ENCODE results near the gene CASS4.
"Not testable (repeated sequence)": the region's sequence is repeated elsewhere in the genome, so short reads cannot be mapped to it uniquely, and the experiment has no call there.

CASS4 gene

GRCh38 chr20:56411759-56412472 is at the start of gene CASS4:
TSS of gene CASS4 (plus strand) at chr20:56412260. CDS start at chr20:56412459, 199 bp downstream.
- DNase-seq (ENCODE audit: low read depth in 3 of 3, low spot score in 1 of 3), result no peak

- DNase-seq (ENCODE audit: low read depth in 3 of 3, low spot score in 1 of 3), result no peak
These were observed 49.1 kb upstream of the CASS4 start for GRCh38 chr20:56362833-56363413.

- no peak for DNase-seq (ENCODE audit: low read depth in 3 of 3, low spot score in 1 of 3)
These were observed 48.6 kb upstream of the CASS4 start for GRCh38 chr20:56363491-56363890.

GRCh38 chr20:56368351-56369134 is 43.5 kb upstream of the CASS4 start:
- DNase-seq (ENCODE audit: low read depth in 3 of 3, low spot score in 1 of 3), result no peak

- no peak for DNase-seq (ENCODE audit: low read depth in 3 of 3, low spot score in 1 of 3)
These were observed 42.9 kb upstream of the CASS4 start for GRCh38 chr20:56369179-56369578.

- DNase-seq (ENCODE audit: low read depth in 3 of 3, low spot score in 1 of 3), result no peak
These were observed 40.1 kb upstream of the CASS4 start for GRCh38 chr20:56371977-56372376.

- no peak for DNase-seq (ENCODE audit: low read depth in 3 of 3, low spot score in 1 of 3)
These were observed 39.2 kb upstream of the CASS4 start for GRCh38 chr20:56372850-56373249.

GRCh38 chr20:56373942-56374341 is 38.1 kb upstream of the CASS4 start:
- no peak for DNase-seq (ENCODE audit: low read depth in 3 of 3, low spot score in 1 of 3)

- no peak for DNase-seq (ENCODE audit: low read depth in 3 of 3, low spot score in 1 of 3)
These were observed 35.7 kb upstream of the CASS4 start for GRCh38 chr20:56376331-56376730.

GRCh38 chr20:56378386-56378785 is 33.7 kb upstream of the CASS4 start:
- no peak for DNase-seq (ENCODE audit: low read depth in 3 of 3, low spot score in 1 of 3)

- no peak for DNase-seq (ENCODE audit: low read depth in 3 of 3, low spot score in 1 of 3)
These were observed 31.7 kb upstream of the CASS4 start for GRCh38 chr20:56380375-56380774.

GRCh38 chr20:56381501-56381900 is 30.6 kb upstream of the CASS4 start:
- DNase-seq (ENCODE audit: low read depth in 3 of 3, low spot score in 1 of 3), result no peak

GRCh38 chr20:56382696-56383095 is 29.4 kb upstream of the CASS4 start:
- DNase-seq (ENCODE audit: low read depth in 3 of 3, low spot score in 1 of 3), result no peak

GRCh38 chr20:56383334-56383733 is 28.7 kb upstream of the CASS4 start:
- no peak for DNase-seq (ENCODE audit: low read depth in 3 of 3, low spot score in 1 of 3)

- no peak for DNase-seq (ENCODE audit: low read depth in 3 of 3, low spot score in 1 of 3)
These were observed 26.9 kb upstream of the CASS4 start for GRCh38 chr20:56385130-56385529.

GRCh38 chr20:56386219-56386618 is 25.8 kb upstream of the CASS4 start:
- no peak for DNase-seq (ENCODE audit: low read depth in 3 of 3, low spot score in 1 of 3)

GRCh38 chr20:56388882-56389281 is 23.2 kb upstream of the CASS4 start:
- DNase-seq (ENCODE audit: low read depth in 3 of 3, low spot score in 1 of 3), result no peak

GRCh38 chr20:56389807-56390206 is 22.3 kb upstream of the CASS4 start:
- no peak for DNase-seq (ENCODE audit: low read depth in 3 of 3, low spot score in 1 of 3)

- DNase-seq (ENCODE audit: low read depth in 3 of 3, low spot score in 1 of 3), result not testable (repeated sequence)
These were observed 21.7 kb upstream of the CASS4 start for GRCh38 chr20:56390396-56390795.

- no peak for DNase-seq (ENCODE audit: low read depth in 3 of 3, low spot score in 1 of 3)
These were observed 21.0 kb upstream of the CASS4 start for GRCh38 chr20:56391037-56391436.

GRCh38 chr20:56391596-56392131 is 20.4 kb upstream of the CASS4 start:
- DNase-seq (ENCODE audit: low read depth in 3 of 3, low spot score in 1 of 3), result no peak
